DMS53 treated with DMSO at 0.1 percent for 48 hours (cell line): ENCODE data around the gene LRRC8D.

Source experiments
- DNase-seq: peaks from one replicate; lab custom pipeline; 2025; ENCODE audit not compliant: unreplicated experiment; lab: John Stamatoyannopoulos, UW

The LRRC8D gene

DNA sequence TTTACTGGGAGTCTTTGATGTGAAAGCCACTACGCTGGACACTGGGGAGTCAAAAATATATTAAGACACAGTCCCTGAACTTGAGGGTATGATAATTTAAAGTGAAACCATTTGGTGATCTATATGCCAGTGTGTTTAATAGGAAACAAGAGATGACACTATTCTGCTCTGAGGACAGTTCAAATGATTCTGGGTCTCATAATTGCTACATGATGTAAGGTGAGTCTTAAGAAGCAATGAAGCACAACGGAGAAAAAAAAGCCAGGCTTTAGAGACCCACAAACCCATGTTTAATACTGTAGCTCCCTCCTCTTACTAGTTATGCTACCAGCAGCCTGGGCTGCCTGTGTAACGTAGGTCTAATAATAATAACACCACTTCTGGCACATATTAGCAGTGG lies 14.2 kb upstream of the LRRC8D start:
- DNase-seq: no peak

GRCh38 chr1:89807503-89807902 lies 13.3 kb upstream of the LRRC8D start:
- DNase-seq: no peak

DNA sequence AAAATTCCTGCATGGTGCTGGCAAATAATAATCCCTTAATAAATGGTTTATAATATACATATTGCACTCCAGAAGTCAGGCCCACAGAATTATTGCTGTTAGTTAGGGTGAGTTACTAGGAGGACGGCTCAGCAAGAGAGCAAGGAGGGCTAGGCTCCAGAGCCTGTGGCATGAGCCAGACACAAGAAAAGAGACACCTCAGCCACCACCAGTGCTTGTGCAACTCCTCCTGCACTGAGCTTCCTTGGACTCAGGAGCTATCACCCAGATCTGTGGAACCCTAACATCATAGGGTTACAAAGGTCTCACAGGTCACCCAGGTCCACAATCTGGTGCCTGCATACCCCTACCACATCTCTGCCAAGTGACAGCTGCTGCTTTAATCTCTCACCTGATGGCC lies 12.8 kb upstream of the LRRC8D start:
- no peak for DNase-seq

DNA sequence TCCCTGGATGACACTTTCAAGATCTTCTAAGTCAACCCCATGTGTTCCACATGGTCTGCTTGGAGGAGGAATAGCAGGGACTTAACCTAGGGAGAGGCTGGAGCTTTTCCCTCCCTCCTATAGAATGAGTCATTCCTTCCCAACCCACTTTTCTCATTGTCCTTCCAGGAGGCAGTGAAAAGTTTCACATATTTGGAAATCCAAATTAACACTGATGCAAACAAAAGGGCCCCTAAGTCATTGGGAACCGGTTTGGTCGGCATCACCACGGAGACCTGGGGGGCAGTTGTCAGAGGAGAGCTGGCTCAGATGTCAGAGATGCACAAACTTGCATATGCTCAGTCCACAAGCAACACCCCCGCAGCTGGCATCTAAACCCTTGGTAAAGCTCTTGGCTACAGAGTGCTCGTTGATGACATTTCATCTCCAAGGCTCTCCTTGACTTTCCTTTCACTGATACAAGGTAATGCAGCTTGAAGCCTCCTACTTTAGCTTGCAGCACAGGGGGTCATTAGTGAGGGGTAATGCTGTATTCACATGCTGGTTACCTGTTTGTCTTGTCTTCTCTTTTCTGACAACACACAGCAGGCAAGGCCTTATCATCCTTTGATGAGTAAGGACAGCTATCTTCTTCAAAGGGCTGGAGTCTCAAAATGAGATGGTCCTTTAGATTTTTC lies 12.3 kb upstream of the LRRC8D start:
- no peak for DNase-seq

DNA sequence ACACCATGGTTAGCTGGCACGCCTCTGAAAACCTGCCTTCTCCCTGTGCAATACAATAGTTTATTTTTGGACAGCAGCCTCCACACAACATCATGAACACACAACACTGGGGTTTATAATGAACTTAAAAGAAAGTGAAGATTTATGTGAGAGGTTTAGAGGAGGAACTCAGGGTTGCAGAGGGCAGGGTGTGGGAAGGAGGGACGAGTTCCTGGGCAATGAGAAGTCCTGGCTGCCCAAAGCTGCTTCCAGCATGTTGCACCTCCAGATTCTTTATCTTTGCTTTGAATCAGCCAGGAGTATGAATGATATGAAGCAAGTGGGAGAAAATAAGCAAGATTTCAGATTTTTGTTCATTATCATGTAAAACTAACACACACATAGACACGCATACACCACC lies 11.3 kb upstream of the LRRC8D start:
- DNase-seq: no peak

DNA sequence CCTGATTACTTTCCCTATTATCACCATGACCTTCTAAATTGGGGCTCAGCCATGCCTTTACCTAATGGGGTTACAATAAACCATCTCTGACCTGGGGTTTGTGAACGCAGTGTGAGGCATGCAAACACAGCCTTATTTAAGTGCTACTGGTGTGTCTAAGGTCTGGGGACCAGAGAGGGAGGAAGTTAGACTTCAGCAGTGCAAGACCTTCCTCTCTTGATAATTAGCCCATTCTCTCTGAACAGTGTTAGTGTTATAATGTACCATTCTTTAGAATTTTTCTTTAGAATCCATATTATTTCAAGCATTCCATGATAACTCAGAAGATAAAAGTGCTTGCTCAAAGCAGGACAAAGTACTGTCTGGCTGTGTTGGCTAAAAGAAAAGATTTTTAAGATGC lies 10.5 kb upstream of the LRRC8D start:
- no peak for DNase-seq

DNA sequence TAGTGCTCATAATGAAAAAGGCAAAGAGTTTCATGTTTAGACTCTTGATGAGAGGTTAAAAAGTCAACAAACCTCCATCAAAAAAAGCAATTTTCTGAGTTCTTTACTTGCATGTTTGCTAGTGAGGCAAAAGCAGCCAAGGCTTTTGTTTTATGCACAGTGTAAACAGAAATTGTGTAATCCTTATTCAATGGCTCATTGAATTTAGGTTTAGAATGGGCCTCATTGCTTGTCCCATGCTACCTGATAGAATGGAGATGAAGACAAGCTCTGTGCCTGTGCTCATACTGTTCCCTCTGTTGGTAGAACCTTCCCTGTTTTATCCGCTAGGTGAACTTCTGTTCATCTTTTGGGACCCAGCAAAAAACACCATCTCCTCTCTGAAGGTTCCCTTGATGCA lies 10.0 kb upstream of the LRRC8D start:
- DNase-seq: peak; percentile 32

DNA sequence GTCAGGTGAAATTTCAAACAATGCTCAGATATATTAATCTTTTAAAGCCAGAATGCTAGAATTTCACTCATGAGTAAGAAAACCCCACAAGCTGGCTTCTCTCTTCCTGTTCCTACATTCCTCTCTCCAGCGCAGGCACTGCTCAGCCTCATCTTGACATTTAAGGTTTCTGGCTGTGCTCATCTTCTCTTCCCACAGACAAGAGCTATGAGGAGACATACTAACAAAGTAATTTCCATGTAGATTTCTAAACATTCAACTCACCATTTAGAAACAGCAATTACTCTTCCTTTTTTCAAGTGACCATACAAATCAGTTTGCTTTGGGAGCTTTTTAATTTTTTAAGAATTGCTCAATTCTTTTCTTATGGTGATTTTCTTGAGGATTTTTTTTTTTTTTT lies 7.8 kb upstream of the LRRC8D start:
- no peak for DNase-seq

DNA sequence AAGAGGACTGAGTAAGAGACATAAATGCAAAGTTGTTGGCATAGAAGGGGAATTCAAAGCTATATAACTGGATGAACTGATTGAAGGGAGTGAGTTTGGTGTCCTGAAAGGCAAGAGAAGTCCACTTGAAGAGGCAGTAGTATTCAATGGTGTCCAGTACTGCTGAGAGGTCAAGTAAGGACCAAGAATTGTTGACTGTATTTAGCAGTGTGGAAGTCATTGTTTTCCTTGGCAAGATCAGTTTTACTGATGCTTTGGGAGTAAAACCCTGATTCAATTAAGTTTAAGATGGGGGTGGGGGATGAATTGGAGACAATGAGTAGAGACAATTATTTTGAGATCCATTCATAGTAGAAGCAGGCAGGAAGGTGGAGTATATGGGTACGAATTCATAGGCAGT lies 5.8 kb upstream of the LRRC8D start:
- no peak for DNase-seq

- no peak for DNase-seq
Measured at GRCh38 chr1:89815611-89816010, 5.2 kb upstream of the LRRC8D start.

- no peak for DNase-seq
Measured at GRCh38 chr1:89816366-89816765, 4.5 kb upstream of the LRRC8D start.

- DNase-seq: peak; percentile 44
Measured at GRCh38 chr1:89821322-89822108, 683 bp downstream of the LRRC8D start.

GRCh38 chr1:89822109-89822962 lies 1.5 kb downstream of the LRRC8D start:
- DNase-seq: peak; percentile 44

- peak; percentile 8 for DNase-seq
Measured at GRCh38 chr1:89822999-89823628, 2.3 kb downstream of the LRRC8D start.

- no peak for DNase-seq
Measured at GRCh38 chr1:89823679-89824292, 3.0 kb downstream of the LRRC8D start.

GRCh38 chr1:89826594-89826993 lies 5.8 kb downstream of the LRRC8D start:
- DNase-seq: no peak

DNA sequence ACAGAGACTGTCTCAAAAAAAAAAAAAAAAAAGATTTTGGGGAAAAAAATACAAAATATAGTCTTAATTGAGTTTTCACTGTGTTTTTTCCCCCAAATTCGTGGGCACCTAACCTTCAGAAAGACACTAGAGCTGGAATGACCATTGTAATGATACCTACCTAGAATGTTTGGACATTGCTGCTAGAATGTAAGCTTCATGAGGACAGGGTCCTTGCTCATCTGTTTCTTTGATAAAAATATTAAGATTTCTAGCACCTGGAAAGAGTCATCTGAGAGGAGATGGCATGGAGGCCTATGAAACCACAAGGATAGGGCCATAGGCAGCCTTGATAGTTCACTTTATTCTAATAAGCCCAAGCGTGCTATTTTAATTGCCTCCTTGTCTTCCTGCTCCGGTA lies 6.5 kb downstream of the LRRC8D start:
- no peak for DNase-seq

- DNase-seq: no peak
Measured at GRCh38 chr1:89827902-89828301, 7.1 kb downstream of the LRRC8D start.

GRCh38 chr1:89829186-89829585 lies 8.4 kb downstream of the LRRC8D start:
- no peak for DNase-seq

DNA sequence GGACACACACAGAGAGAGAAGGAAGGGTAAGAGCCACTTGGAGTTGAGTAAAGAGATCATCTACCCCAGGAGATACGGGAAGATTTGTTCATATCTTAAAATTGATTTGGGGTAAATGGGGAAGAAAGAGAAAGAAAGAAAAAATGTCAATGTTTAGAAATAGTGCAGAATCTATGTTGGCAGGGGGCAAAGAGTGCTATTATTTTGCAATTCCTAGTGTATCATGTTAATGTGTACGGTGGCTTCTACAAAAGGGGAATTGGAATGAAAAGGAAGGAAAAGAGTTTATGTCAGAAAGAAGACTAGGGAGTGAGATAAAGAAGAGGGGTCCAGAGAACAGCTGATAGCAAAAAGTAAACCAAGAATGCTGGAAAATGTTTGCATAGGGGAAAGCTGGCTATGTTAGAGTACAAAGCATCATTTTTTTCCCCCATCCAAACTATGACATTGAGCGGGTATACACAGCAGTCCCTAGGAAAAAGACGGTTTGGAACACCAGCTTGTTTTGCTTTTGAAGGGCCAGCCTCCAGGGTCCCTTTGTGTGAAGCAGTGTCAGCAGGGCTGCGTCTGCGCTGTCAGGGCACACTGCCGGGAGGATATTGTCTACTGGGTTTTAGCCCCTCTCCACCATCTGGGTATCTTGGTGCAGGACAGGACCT lies 10.8 kb downstream of the LRRC8D start:
- no peak for DNase-seq
